DOHH2 (cell line): ENCODE results near the gene VPS26B.

Experiments
- EZH2phosphoT487 ChIP-seq: fragments of 200-600 bp; sonication (generic); IDR thresholded peaks from 2 replicates; pipeline ENCODE4 v1.6.1; 2017; ENCODE audit warnings: borderline replicate concordance, mild to moderate bottlenecking, antibody characterized with exemption, low read length, moderate library complexity, mixed read lengths
- TF ChIP-seq, protein P1 (sequence below): fragments of 200-600 bp; sonication (generic); IDR thresholded peaks from one replicate; pipeline ENCODE4 v1.5.1; 2014; ENCODE audit warnings: antibody characterized with exemption, mild to moderate bottlenecking, low read depth, low read length; ENCODE audit not compliant: poor library complexity, severe bottlenecking

DNA sequence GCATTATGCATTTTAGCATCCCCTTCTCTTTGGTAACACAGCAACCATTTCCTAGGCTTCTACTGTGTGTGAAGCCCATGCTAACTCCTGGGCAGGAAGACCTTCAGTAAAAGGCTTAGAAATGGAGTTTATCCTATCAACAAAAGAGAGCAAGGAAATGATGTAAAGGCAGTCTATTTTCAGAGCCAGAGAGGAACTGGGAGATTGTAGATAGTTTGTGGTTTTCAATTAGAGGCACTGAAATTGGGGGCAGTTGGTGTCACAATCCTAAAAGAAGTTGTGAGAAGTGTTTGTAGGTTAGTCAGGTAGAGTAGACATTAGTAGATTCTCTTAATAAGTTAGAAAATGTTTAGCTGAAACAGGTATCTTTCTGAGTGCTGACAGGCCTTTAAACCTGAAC, 36.0 kb downstream of the VPS26B start:
- TF ChIP-seq, protein P1, sequence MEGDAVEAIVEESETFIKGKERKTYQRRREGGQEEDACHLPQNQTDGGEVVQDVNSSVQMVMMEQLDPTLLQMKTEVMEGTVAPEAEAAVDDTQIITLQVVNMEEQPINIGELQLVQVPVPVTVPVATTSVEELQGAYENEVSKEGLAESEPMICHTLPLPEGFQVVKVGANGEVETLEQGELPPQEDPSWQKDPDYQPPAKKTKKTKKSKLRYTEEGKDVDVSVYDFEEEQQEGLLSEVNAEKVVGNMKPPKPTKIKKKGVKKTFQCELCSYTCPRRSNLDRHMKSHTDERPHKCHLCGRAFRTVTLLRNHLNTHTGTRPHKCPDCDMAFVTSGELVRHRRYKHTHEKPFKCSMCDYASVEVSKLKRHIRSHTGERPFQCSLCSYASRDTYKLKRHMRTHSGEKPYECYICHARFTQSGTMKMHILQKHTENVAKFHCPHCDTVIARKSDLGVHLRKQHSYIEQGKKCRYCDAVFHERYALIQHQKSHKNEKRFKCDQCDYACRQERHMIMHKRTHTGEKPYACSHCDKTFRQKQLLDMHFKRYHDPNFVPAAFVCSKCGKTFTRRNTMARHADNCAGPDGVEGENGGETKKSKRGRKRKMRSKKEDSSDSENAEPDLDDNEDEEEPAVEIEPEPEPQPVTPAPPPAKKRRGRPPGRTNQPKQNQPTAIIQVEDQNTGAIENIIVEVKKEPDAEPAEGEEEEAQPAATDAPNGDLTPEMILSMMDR, result no peak
- no peak for TF ChIP-seq EZH2phosphoT487
